HepG2 (cell line): ENCODE results near the gene PAMR1. TPM values are rescaled to one million over a fixed set of nuclear protein-coding genes. Genes with fewer than 3 reads are reported as not detected.

Source experiments
- ATF3 ChIP-seq: sonication (generic); formaldehyde crosslinking; IDR thresholded peaks from 2 replicates; pipeline ENCODE4 v1.4.0; 2020; ENCODE audit warnings: missing genetic modification reagents
- CEBPB ChIP-seq: IDR thresholded peaks from 2 replicates; pipeline ENCODE4 v1.6.1; 2011; ENCODE audit warnings: low read depth, low read length, improper control_type of control experiment, borderline replicate concordance
- CHD4 ChIP-seq: fragments of 200-600 bp; sonication (generic); IDR thresholded peaks from 2 replicates; pipeline ENCODE4 v1.7.0; 2017; ENCODE audit warnings: mild to moderate bottlenecking, low read length, borderline replicate concordance
- E2F5 ChIP-seq: sonication (generic); formaldehyde crosslinking; conservative IDR thresholded peaks from 2 replicates; pipeline ENCODE4 v1.4.0; 2020; ENCODE audit warnings: missing genetic modification reagents
- ETS1 ChIP-seq: sonication (generic); formaldehyde crosslinking; IDR thresholded peaks from 2 replicates; pipeline ENCODE4 v1.4.0; 2020; ENCODE audit warnings: missing genetic modification reagents
- GATA4 ChIP-seq: sonication (generic); IDR thresholded peaks from 2 replicates; pipeline ENCODE4 v1.6.1; 2016; ENCODE audit warnings: antibody characterized with exemption, low read depth, borderline replicate concordance
- HNRNPUL1 ChIP-seq: fragments of 200-400 bp; formaldehyde crosslinking; IDR thresholded peaks from 2 replicates; pipeline ENCODE4 v1.6.1; 2017; ENCODE audit warnings: low read depth, mild to moderate bottlenecking, low read length, moderate library complexity
- KDM5A ChIP-seq: fragments of 200-600 bp; sonication (generic); IDR thresholded peaks from 2 replicates; pipeline ENCODE4 v1.7.0; 2018; ENCODE audit warnings: antibody characterized with exemption, mild to moderate bottlenecking, low read length, borderline replicate concordance
- MBNL3 ChIP-seq: fragments of 250-450 bp; sonication (Bioruptor Pico); conservative IDR thresholded peaks from 2 replicates; pipeline ENCODE4 v1.8.0; 2022; ENCODE audit warnings: mild to moderate bottlenecking, inconsistent platforms
- MIER3 ChIP-seq: IDR thresholded peaks from 2 replicates; pipeline ENCODE4 v1.6.1; 2016; ENCODE audit warnings: missing compliant biosample characterization, borderline replicate concordance
- NFATC3 ChIP-seq: sonication (generic); formaldehyde crosslinking; IDR thresholded peaks from 2 replicates; pipeline ENCODE4 v1.5.1; 2020; ENCODE audit warnings: mild to moderate bottlenecking, missing genetic modification reagents
- PHB2 ChIP-seq: fragments of 450-650 bp; IDR thresholded peaks from 2 replicates; pipeline ENCODE4 v1.6.1; 2018; ENCODE audit not compliant: partially characterized antibody
- RFX1 ChIP-seq: fragments of 450-650 bp; IDR thresholded peaks from 2 replicates; pipeline ENCODE4 v1.6.1; 2017
- SMC3 ChIP-seq: IDR thresholded peaks from 2 replicates; pipeline ENCODE4 v1.6.1; 2011; ENCODE audit warnings: low read length, improper control_type of control experiment
- SNAPC2 ChIP-seq: sonication (generic); formaldehyde crosslinking; IDR thresholded peaks from 2 replicates; pipeline ENCODE4 v1.8.1; 2022; ENCODE audit warnings: mild to moderate bottlenecking, missing genetic modification reagents
- U2AF2 ChIP-seq: fragments of 200-400 bp; formaldehyde crosslinking; IDR thresholded peaks from 2 replicates; pipeline ENCODE4 v1.6.1; 2017; ENCODE audit warnings: low read depth, mild to moderate bottlenecking, low read length
- ZBTB3 ChIP-seq: sonication (generic); formaldehyde crosslinking; IDR thresholded peaks from 2 replicates; pipeline ENCODE4 v1.4.0; 2020; ENCODE audit warnings: low read depth, mild to moderate bottlenecking, moderate library complexity, missing genetic modification reagents, borderline replicate concordance
- ZBTB49 ChIP-seq: sonication (generic); formaldehyde crosslinking; IDR thresholded peaks from 2 replicates; pipeline ENCODE4 v1.4.0; 2020; ENCODE audit warnings: missing genetic modification reagents, borderline replicate concordance
- ZFP90 ChIP-seq: sonication (generic); formaldehyde crosslinking; IDR thresholded peaks from 2 replicates; pipeline ENCODE4 v1.8.0; 2022; ENCODE audit warnings: missing genetic modification reagents, mild to moderate bottlenecking, inconsistent platforms, borderline replicate concordance
- ZNF503 ChIP-seq: sonication (generic); formaldehyde crosslinking; IDR thresholded peaks from 2 replicates; pipeline ENCODE4 v1.4.0; 2020; ENCODE audit warnings: missing genetic modification reagents
- ZNF570 ChIP-seq: sonication (generic); formaldehyde crosslinking; IDR thresholded peaks from 2 replicates; pipeline ENCODE4 v1.4.0; 2020; ENCODE audit warnings: mild to moderate bottlenecking, missing genetic modification reagents, borderline replicate concordance
- ZNF7 ChIP-seq: IDR thresholded peaks from 2 replicates; pipeline ENCODE4 v1.6.1; 2016; ENCODE audit warnings: missing biosample characterization, missing genetic modification reagents
- ZNF776 ChIP-seq: sonication (generic); formaldehyde crosslinking; IDR thresholded peaks from 2 replicates; pipeline ENCODE4 v1.4.0; 2020; ENCODE audit warnings: mild to moderate bottlenecking, missing genetic modification reagents
- ZNF879 ChIP-seq: sonication (generic); formaldehyde crosslinking; IDR thresholded peaks from 2 replicates; pipeline ENCODE4 v1.8.1; 2023; ENCODE audit warnings: missing genetic modification reagents
- polyA plus RNA-seq, 8 experiments: library from polyadenylated mRNA; depleted of rRNA in 3 of 8; stranded (reverse) in 7 of 8; unstranded in 1 of 8; fragments of >200 nt; fragmentation: Illumina TruSeq in 4 of 8; extraction: Trizol in 4 of 8; gene quantifications; 2 replicates each; pipeline versions ENCODE4 v1.2.1 to v1.2.3, GENCODE V29; 2011 to 2016; ENCODE audit warnings: low read depth in 4 of 8, missing spikeins in 1 of 8, mixed read lengths in 1 of 8; ENCODE audit not compliant: insufficient read depth in 1 of 8
- total RNA-seq, 5 experiments: library from RNA; depleted of rRNA; stranded (reverse); fragments of >200 nt; fragmentation: Illumina TruSeq; extraction: Trizol; gene quantifications; 2 replicates each; pipeline ENCODE4 v1.2.3, GENCODE V29; 2016; ENCODE audit warnings: low read depth in 1 of 5

The PAMR1 gene
- total and polyA plus RNA-seq, 2 of the 13 experiments (the other 11 are each of a cell fraction or from before 2014, with no cell fraction given), result not detected

GRCh38 chr11:35390737-35391682, 134.4 kb downstream of the PAMR1 start (continued):
- TF ChIP-seq CEBPB (peak; percentile 95), SMC3 (no peak; the same call in 1 of the 2 replicates), MIER3 (CRISPR knock-in tag) (peak; percentile 47; the same call in 1 of the 2 replicates), E2F5 (CRISPR knock-in tag) (no peak), ZNF879 (CRISPR knock-in tag) (no peak), ETS1 (CRISPR knock-in tag) (no peak), GATA4 (no peak), HNRNPUL1 (no peak), ZNF503 (CRISPR knock-in tag) (no peak), ZBTB49 (CRISPR knock-in tag) (no peak), RFX1 (no peak), SNAPC2 (CRISPR knock-in tag) (no peak), ZNF7 (no peak), ZFP90 (CRISPR knock-in tag) (no peak), NFATC3 (CRISPR knock-in tag) (no peak), U2AF2 (no peak), ZNF570 (CRISPR knock-in tag) (no peak), ZNF776 (CRISPR knock-in tag) (no peak), ZBTB3 (no peak), MBNL3 (CRISPR knock-in tag) (no peak), ATF3 (CRISPR knock-in tag) (no peak), PHB2 (no peak), KDM5A (no peak), CHD4 (no peak)
